ENCODE results near the gene DUSP22. TPM values are rescaled to one million over a fixed set of nuclear protein-coding genes. Genes with fewer than 3 reads are reported as not detected.

Gene DUSP22
- total and polyA plus RNA-seq, 7 donors = 31.6 to 58.0 (median 49.7) TPM

DNA sequence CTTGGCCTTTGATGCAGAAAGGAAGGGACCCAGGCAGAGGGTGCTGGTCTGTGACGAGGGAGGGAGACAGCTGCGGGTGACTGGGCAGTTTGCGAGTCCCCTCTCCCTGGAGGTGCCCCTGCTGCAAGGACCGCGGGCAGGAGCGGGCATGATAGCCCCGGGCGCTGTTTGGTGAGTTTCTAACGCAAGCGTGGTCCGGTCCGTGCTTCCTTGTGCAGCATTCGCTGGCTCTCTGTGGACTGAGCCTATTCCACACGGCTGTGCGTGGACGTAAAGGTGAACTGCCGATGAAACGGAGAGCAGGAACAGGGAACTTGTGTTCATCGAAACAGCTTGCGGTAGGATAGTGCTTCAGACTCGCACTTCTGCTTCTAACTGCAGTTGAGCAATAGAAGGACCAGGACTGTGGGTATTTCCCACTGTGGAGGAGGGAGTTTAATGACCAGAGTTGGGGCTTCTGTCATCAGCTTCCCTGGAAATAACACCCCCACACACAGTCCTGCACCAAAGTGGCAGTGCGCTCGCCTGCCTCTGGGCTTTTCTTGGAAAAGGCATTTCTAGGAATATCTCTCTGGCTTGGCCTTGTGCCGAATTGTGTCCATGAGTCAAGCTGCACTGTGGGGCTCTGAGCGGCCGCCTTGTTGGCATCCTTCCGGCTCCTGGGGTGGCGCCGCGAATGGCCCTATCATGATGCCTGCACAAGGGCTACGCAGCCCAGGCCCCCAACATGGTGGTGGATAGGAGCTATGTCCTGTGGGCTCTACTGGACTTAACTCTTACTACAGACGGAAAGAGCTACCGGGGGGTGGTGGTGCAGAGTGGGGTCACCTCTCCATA, 48.9 kb downstream of the DUSP22 start:
- WGBS, 3 donors = 92% methylated on average over 33 of the region's 33 CpGs
- H3K36me3 ChIP-seq (ENCODE audit: insufficient read depth in 1 of 2, low read depth in 1 of 2) = no peaks in the 10 kb centered on the region
- no peak overlapping the region for H3K27ac ChIP-seq
- H3K9me3 ChIP-seq = no peaks in the 10 kb centered on the region
- no peak overlapping the region for H3K4me3 ChIP-seq
- peaks cover 21% of the 10 kb centered on the region for H3K4me1 ChIP-seq
- intact Hi-C loops (cut with DNase I) = no loop called here
- no peak for TF ChIP-seq CTCF (IDR thresholded peaks at IDR 0.05)
- DNase-seq (peak in 1 of 2 donors; percentile 52), ATAC-seq (peak in 1 of 4 donors; percentile 6)
- no peaks in the 10 kb centered on the region for H3K27me3 ChIP-seq (ENCODE audit: insufficient read depth in 3 of 3, low read length in 2 of 3)

DNA sequence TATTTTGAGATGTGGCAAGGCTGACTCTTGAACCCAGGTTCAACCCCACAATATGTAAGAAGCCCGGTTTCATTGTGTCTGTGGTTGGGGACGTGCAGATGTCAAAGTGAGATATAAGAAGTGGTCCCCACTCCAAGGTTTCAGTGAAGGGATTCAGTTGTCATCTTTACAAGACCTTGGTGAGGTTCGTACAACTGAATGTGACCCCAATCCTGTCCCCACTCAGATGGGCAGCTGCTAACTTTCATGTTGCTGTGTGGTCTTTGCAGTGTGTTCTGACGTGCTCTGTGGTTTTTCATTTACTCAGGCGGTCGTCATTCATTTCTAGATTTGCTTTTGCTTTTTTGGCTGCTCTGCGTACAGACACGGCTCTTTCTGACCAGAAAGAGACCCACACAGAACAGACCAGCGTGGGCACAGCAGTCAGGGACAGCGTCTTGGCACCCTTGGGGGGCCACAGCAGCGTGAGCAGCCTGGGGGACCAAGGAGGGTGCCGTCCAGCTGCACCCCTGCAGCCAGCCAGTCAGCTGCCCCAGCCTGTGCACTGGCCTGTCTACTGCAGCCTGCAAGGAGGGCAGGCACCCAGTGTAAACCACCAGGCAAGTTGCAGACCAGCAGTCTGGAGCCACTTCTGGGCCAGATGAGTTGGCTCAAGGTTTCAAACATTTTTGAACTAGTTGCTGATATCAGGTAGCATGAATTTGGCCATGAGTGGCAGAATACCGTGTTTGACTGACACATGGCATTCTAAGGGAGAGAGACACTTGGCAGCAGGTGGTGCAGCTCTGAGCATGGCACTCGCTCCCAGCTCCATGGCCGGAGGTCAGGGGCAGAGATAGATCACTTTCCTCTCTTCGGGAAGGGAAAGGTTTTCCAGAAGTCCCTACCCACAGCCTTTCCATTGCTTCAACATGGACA, 49.9 kb downstream of the DUSP22 start:
- peak in 2 of 4 donors; percentile 42 to 59 for ATAC-seq
- Histone ChIP-seq H3K9me3 (no peaks in the 10 kb centered on the region), H3K4me1 (peaks cover 14% of the 10 kb centered on the region), H3K4me3 (no peak overlapping the region), H3K27ac (no peak overlapping the region), H3K27me3 (ENCODE audit: insufficient read depth in 3 of 3, low read length in 2 of 3) (no peaks in the 10 kb centered on the region), H3K36me3 (ENCODE audit: insufficient read depth in 1 of 2, low read depth in 1 of 2) (no peaks in the 10 kb centered on the region)
- DNase-seq = no peak
- WGBS, 3 donors = 63 to 75% (median 66%) methylated on average over 16 of the region's 16 CpGs
- TF ChIP-seq CTCF (IDR thresholded peaks at IDR 0.05) = no peak
- intact Hi-C loops (cut with DNase I) = no loop called here

GRCh38 chr6:342832-343179, 50.5 kb downstream of the DUSP22 start:
- H3K27ac ChIP-seq = no peak overlapping the region
- ATAC-seq (peak in 2 of 4 donors; percentile 12 to 43), DNase-seq (no peak)
- H3K27me3 ChIP-seq (ENCODE audit: insufficient read depth in 3 of 3, low read length in 2 of 3) = no peaks in the 10 kb centered on the region
- intact Hi-C loops (cut with DNase I) = no loop called here
- TF ChIP-seq CTCF (IDR thresholded peaks at IDR 0.05) = no peak
- H3K4me1 ChIP-seq = peaks cover 14% of the 10 kb centered on the region
- WGBS, 3 donors = 59 to 71% (median 62%) methylated on average over 8 of the region's 8 CpGs
- no peaks in the 10 kb centered on the region for H3K36me3 ChIP-seq (ENCODE audit: insufficient read depth in 1 of 2, low read depth in 1 of 2)
- no peaks in the 10 kb centered on the region for H3K9me3 ChIP-seq
- H3K4me3 ChIP-seq = no peak overlapping the region

DNA sequence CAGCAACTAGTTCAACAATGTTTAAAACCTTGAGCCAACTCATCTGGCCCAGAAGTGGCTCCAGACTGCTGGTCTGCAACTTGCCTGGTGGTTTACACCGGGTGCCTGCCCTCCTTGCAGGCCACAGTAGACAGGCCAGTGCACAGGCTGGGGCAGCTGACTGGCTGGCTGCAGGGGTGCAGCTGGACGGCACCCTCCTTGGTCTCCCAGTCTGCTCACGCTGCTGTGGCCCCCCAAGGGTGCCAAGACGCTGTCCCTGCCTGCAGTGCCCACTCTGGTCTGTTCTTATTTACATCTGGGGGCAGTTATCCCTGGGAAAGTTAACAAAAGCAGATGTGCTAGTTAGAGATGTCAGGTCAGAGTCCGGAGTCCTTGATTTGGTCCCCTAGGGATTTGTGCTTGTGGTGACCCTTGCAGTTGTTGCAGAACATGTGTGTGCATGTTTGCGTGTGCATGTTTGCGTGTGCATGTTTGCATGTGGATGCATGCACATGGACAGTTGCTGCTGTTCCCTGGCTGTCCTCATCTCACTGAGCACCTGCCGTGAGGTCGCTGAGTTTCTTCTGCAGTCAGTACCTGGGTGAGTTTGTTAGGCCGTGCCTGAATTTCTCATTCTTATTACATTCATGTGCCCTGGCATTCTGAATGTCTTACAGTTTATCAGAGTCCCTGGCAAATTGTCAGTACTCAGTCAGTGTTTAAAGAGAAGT, 51.1 kb downstream of the DUSP22 start:
- Histone ChIP-seq H3K9me3 (no peaks in the 10 kb centered on the region), H3K4me1 (peaks cover 14% of the 10 kb centered on the region), H3K4me3 (no peak overlapping the region), H3K36me3 (ENCODE audit: insufficient read depth in 1 of 2, low read depth in 1 of 2) (peaks cover 0 to 6% of the 10 kb centered on the region in 2 donors), H3K27me3 (ENCODE audit: insufficient read depth in 3 of 3, low read length in 2 of 3) (no peaks in the 10 kb centered on the region), H3K27ac (no peak overlapping the region)
- ATAC-seq = peak in 1 of 4 donors; percentile 28
- no peak for DNase-seq
- 79 to 83% (median 80%) methylated on average over 10 of the region's 10 CpGs for WGBS, 3 donors
- intact Hi-C loops (cut with DNase I) = no loop called here
- TF ChIP-seq CTCF (IDR thresholded peaks at IDR 0.05) = no peak

All from psoas muscle (tissue), 8 donors.